ENCODE data around the gene UBAP2.

DNA sequence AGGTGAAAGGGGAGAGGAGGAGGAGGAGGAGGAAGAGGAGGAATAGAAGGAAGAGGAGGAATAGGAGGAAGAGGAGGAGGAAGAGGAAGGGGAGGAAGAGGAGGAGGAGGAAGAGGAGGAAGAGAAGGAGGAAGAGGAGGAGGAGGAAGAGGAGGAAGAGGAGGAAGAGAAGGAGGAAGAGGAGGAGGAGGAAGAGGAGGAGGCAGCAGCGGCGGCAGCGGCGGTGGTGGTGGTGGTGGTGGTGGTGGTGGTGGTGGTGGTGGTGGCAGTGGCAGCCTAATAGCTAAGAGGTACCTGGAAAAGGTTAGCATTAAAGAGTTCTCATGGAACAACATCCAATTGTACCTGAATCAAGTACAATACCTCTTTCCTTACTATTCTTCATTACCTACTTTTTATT lies 32.5 kb downstream of the UBAP2 start:
- no peak for TF ChIP-seq CTCF (conservative IDR thresholded peaks at IDR 0.05; ENCODE audit: low read depth, low read length)
- TF ChIP-seq EZH2 (IDR thresholded peaks at IDR 0.05; ENCODE audit: borderline replicate concordance, low read depth, low read length, poor library complexity, severe bottlenecking): no peak
